ENCODE data around the gene RWDD4. TPM values are rescaled to one million over a fixed set of nuclear protein-coding genes. Genes with fewer than 3 reads are reported as not detected.

The RWDD4 gene
- total RNA-seq, 4 donors from 2014 or later, result 34.6 to 65.2 (median 51.9) TPM

- ATAC-seq (no peak), DNase-seq (no peak)
- TF ChIP-seq POLR2A (IDR thresholded peaks at IDR 0.05) (no peak), CTCF (IDR thresholded peaks at IDR 0.05 in 4 of 5, conservative IDR thresholded peaks at IDR 0.05 in 1 of 5) (no peak)
- no peak overlapping the region for H3K4me3 ChIP-seq
- no peaks in the 10 kb centered on the region for H3K27me3 ChIP-seq
- in situ Hi-C loops (cut with MboI; ENCODE audit: low sequenced_read_pairs in 4 of 4) (no loop called here), intact Hi-C loops (cut with DNase I; ENCODE audit: low total_unique reads) (no loop called here)
- H3K36me3 ChIP-seq, result no peaks in the 10 kb centered on the region
- no peaks in the 10 kb centered on the region for H3K9me3 ChIP-seq
- peaks cover 0 to 4% of the 10 kb centered on the region in 2 donors for H3K4me1 ChIP-seq
- no peak overlapping the region for H3K27ac ChIP-seq
Observed at GRCh38 chr4:183635741-183636140, 23.2 kb downstream of the RWDD4 start.

GRCh38 chr4:183635321-183635720 lies 23.7 kb downstream of the RWDD4 start:
- no peaks in the 10 kb centered on the region for H3K9me3 ChIP-seq
- in situ Hi-C loops (cut with MboI; ENCODE audit: low sequenced_read_pairs in 4 of 4) (no loop called here), intact Hi-C loops (cut with DNase I; ENCODE audit: low total_unique reads) (no loop called here)
- H3K27me3 ChIP-seq, result no peaks in the 10 kb centered on the region
- no peak for TF ChIP-seq POLR2A (IDR thresholded peaks at IDR 0.05)
- ATAC-seq, result no peak
- no peak overlapping the region for H3K27ac ChIP-seq
- H3K4me3 ChIP-seq, result no peak overlapping the region
- no peak for DNase-seq
- H3K36me3 ChIP-seq, result no peaks in the 10 kb centered on the region
- peaks cover 0 to 4% of the 10 kb centered on the region in 2 donors for H3K4me1 ChIP-seq

- Histone ChIP-seq H3K27ac (no peak overlapping the region), H3K4me1 (peaks cover 0 to 4% of the 10 kb centered on the region in 2 donors), H3K4me3 (no peak overlapping the region), H3K27me3 (no peaks in the 10 kb centered on the region), H3K9me3 (no peaks in the 10 kb centered on the region), H3K36me3 (no peaks in the 10 kb centered on the region)
- ATAC-seq, result no peak
- no peak for DNase-seq
- intact Hi-C loops (cut with DNase I; ENCODE audit: low total_unique reads), result no loop called here
- in situ Hi-C loops (cut with MboI; ENCODE audit: low sequenced_read_pairs in 4 of 4), result no loop called here
- TF ChIP-seq CTCF (IDR thresholded peaks at IDR 0.05 in 4 of 5, conservative IDR thresholded peaks at IDR 0.05 in 1 of 5) (no peak), POLR2A (IDR thresholded peaks at IDR 0.05) (no peak)
Observed at GRCh38 chr4:183633476-183634400, 25.2 kb downstream of the RWDD4 start.

- H3K27me3 ChIP-seq, result no peaks in the 10 kb centered on the region
- H3K4me3 ChIP-seq, result no peak overlapping the region
- H3K9me3 ChIP-seq, result no peaks in the 10 kb centered on the region
- no peaks in the 10 kb centered on the region for H3K36me3 ChIP-seq
- no peak for DNase-seq
- intact Hi-C loops (cut with DNase I; ENCODE audit: low total_unique reads), result no loop called here
- peaks cover 0 to 4% of the 10 kb centered on the region in 2 donors for H3K4me1 ChIP-seq
- in situ Hi-C loops (cut with MboI; ENCODE audit: low sequenced_read_pairs in 4 of 4), result no loop called here
- TF ChIP-seq POLR2A (IDR thresholded peaks at IDR 0.05) (no peak), CTCF (IDR thresholded peaks at IDR 0.05 in 4 of 5, conservative IDR thresholded peaks at IDR 0.05 in 1 of 5) (no peak)
- ATAC-seq, result no peak
- H3K27ac ChIP-seq, result no peak overlapping the region
Observed at GRCh38 chr4:183632689-183633088, 26.3 kb downstream of the RWDD4 start.

GRCh38 chr4:183631577-183632198 lies 27.3 kb downstream of the RWDD4 start:
- in situ Hi-C loops (cut with MboI; ENCODE audit: low sequenced_read_pairs in 4 of 4) (no loop called here), intact Hi-C loops (cut with DNase I; ENCODE audit: low total_unique reads) (no loop called here)
- no peak for DNase-seq
- TF ChIP-seq CTCF (IDR thresholded peaks at IDR 0.05 in 4 of 5, conservative IDR thresholded peaks at IDR 0.05 in 1 of 5), result no peak
- TF ChIP-seq POLR2A (IDR thresholded peaks at IDR 0.05), result no peak
- no peak for ATAC-seq
- Histone ChIP-seq H3K27me3 (no peaks in the 10 kb centered on the region), H3K4me3 (no peak overlapping the region), H3K9me3 (no peaks in the 10 kb centered on the region), H3K4me1 (peaks cover 0 to 4% of the 10 kb centered on the region in 2 donors), H3K27ac (no peak overlapping the region), H3K36me3 (no peaks in the 10 kb centered on the region)

All from gastrocnemius medialis (tissue), 4 donors.